ENCODE results near the gene SLC7A4.
"Not testable (repeated sequence)": the region's sequence is repeated elsewhere in the genome, so short reads cannot be mapped to it uniquely, and the experiment has no call there.

The SLC7A4 gene

GRCh38 chr22:21022955-21023614 lies 9.3 kb downstream of the SLC7A4 start:
- no peak for DNase-seq

- no peak for DNase-seq
Measured at GRCh38 chr22:21022507-21022906, 9.9 kb downstream of the SLC7A4 start.

GRCh38 chr22:21020802-21021429 lies 11.4 kb downstream of the SLC7A4 start:
- DNase-seq = no peak

GRCh38 chr22:21018314-21018713 lies 14.0 kb downstream of the SLC7A4 start:
- no peak for DNase-seq

- DNase-seq = no peak
Measured at GRCh38 chr22:21016644-21017420, 15.5 kb downstream of the SLC7A4 start.

- DNase-seq = no peak
Measured at GRCh38 chr22:21015466-21016006, 16.8 kb downstream of the SLC7A4 start.

- DNase-seq = peak in 17 of 58 donors; percentile 10 to 63 (median 31)
Measured at GRCh38 chr22:21014726-21015465, 17.5 kb downstream of the SLC7A4 start, which contains the start of gene P2RX6. Gene P2RX6 (plus strand): TSS chr22:21015165. CDS start chr22:21015175, 10 bp downstream.

GRCh38 chr22:21014202-21014725 lies 18.1 kb downstream of the SLC7A4 start:
- peak; percentile 21 to 96 (median 83) for DNase-seq

GRCh38 chr22:21013657-21014201 lies 18.6 kb downstream of the SLC7A4 start:
- DNase-seq = no peak

GRCh38 chr22:21012446-21013407 lies 19.6 kb downstream of the SLC7A4 start:
- no peak for DNase-seq

- no peak for DNase-seq
Measured at GRCh38 chr22:21010426-21011113, 21.8 kb downstream of the SLC7A4 start.

GRCh38 chr22:21009638-21010425 lies 22.5 kb downstream of the SLC7A4 start:
- DNase-seq = no peak

- not testable (repeated sequence) for DNase-seq
Measured at GRCh38 chr22:21009208-21009607, 23.2 kb downstream of the SLC7A4 start.

- no peak for DNase-seq
Measured at GRCh38 chr22:21003782-21004181, 28.6 kb downstream of the SLC7A4 start.

GRCh38 chr22:21001601-21002325 lies 30.6 kb downstream of the SLC7A4 start, which contains the start of gene THAP7:
Gene THAP7 (minus strand): TSS chr22:21002118. CDS start chr22:21001911, 207 bp downstream.
- peak; percentile 86 to 99 (median 95) for DNase-seq

GRCh38 chr22:21000987-21001600 lies 31.3 kb downstream of the SLC7A4 start:
- DNase-seq = peak in 5 of 58 donors; percentile 45 to 70 (median 59)

Data from anterior cingulate cortex (tissue), 58 donors.